GM18511 (cell line): ENCODE measurements around the gene CCDC186.

Experiments
- ATAC-seq: cut with Tn5 transposase; IDR thresholded peaks from one replicate; pipeline ENCODE4 v1.9.1; 2021; ENCODE audit warnings: mild to moderate bottlenecking, moderate library complexity; ENCODE audit not compliant: unreplicated experiment

CCDC186 gene

GRCh38 chr10:114117728-114118127 is 56.3 kb downstream of the CCDC186 start:
- no peak for ATAC-seq

GRCh38 chr10:114115661-114116445 is 58.1 kb downstream of the CCDC186 start:
- no peak for ATAC-seq

GRCh38 chr10:114110174-114110972 is 63.6 kb downstream of the CCDC186 start:
- no peak for ATAC-seq

GRCh38 chr10:114103284-114103683 is 70.7 kb downstream of the CCDC186 start:
- ATAC-seq, result peak; percentile 54

GRCh38 chr10:114102256-114102655 is 71.7 kb downstream of the CCDC186 start:
- no peak for ATAC-seq

- ATAC-seq, result no peak
These were observed 72.9 kb downstream of the CCDC186 start for GRCh38 chr10:114100848-114101741.

- peak; percentile 5 for ATAC-seq
These were observed 77.1 kb downstream of the CCDC186 start for GRCh38 chr10:114096864-114097263.

GRCh38 chr10:114095559-114096337 is 78.3 kb downstream of the CCDC186 start:
- ATAC-seq, result peak; percentile 77

- no peak for ATAC-seq
These were observed 79.2 kb downstream of the CCDC186 start for GRCh38 chr10:114094795-114095194.

- no peak for ATAC-seq
These were observed 86.3 kb downstream of the CCDC186 start for GRCh38 chr10:114087655-114088054.

- ATAC-seq, result no peak
These were observed 86.7 kb downstream of the CCDC186 start for GRCh38 chr10:114087255-114087654.

GRCh38 chr10:114084215-114084614 is 89.8 kb downstream of the CCDC186 start:
- no peak for ATAC-seq

- no peak for ATAC-seq
These were observed 91.0 kb downstream of the CCDC186 start for GRCh38 chr10:114083040-114083439.

- ATAC-seq, result no peak
These were observed 92.0 kb downstream of the CCDC186 start for GRCh38 chr10:114081911-114082583.

GRCh38 chr10:114079421-114079820 is 94.6 kb downstream of the CCDC186 start:
- no peak for ATAC-seq

- no peak for ATAC-seq
These were observed 95.7 kb downstream of the CCDC186 start for GRCh38 chr10:114078346-114078745.

- ATAC-seq, result peak; percentile 79
These were observed 96.2 kb downstream of the CCDC186 start for GRCh38 chr10:114077815-114078219.

- peak; percentile 51 for ATAC-seq
These were observed 96.7 kb downstream of the CCDC186 start for GRCh38 chr10:114077347-114077746.

GRCh38 chr10:114075093-114075492 is 98.9 kb downstream of the CCDC186 start:
- no peak for ATAC-seq
